Ishikawa (cell line): ENCODE results near the gene PPP1R3F.

Source experiments
- CEBPB ChIP-seq: IDR thresholded peaks from 2 replicates; pipeline ENCODE4 v1.6.1; 2012
- CREB1 ChIP-seq: IDR thresholded peaks from 2 replicates; pipeline ENCODE4 v1.6.1; 2012; ENCODE audit warnings: low read depth
- EGR1 ChIP-seq: IDR thresholded peaks from 2 replicates; pipeline ENCODE4 v1.6.1; 2012
- EP300 ChIP-seq: IDR thresholded peaks from 2 replicates; pipeline ENCODE4 v1.6.1; 2012; ENCODE audit warnings: borderline replicate concordance
- FOXM1 ChIP-seq: IDR thresholded peaks from 2 replicates; pipeline ENCODE4 v1.6.1; 2012; ENCODE audit warnings: low read depth, borderline replicate concordance
- NFIC ChIP-seq: IDR thresholded peaks from 2 replicates; pipeline ENCODE4 v1.6.1; 2012
- RAD21 ChIP-seq: IDR thresholded peaks from 2 replicates; pipeline ENCODE4 v1.6.1; 2012; ENCODE audit warnings: low read depth
- TAF1 ChIP-seq: IDR thresholded peaks from 2 replicates; pipeline ENCODE4 v1.6.1; 2012; ENCODE audit warnings: low read depth, mild to moderate bottlenecking
- TCF12 ChIP-seq: IDR thresholded peaks from 2 replicates; pipeline ENCODE4 v1.6.1; 2012; ENCODE audit warnings: low read depth
- TEAD4 ChIP-seq: IDR thresholded peaks from 2 replicates; pipeline ENCODE4 v1.6.1; 2012
- YY1 ChIP-seq: IDR thresholded peaks from 2 replicates; pipeline ENCODE4 v1.6.1; 2012; ENCODE audit warnings: low read depth
- ZBTB7A ChIP-seq: IDR thresholded peaks from 2 replicates; pipeline ENCODE4 v1.6.1; 2012; ENCODE audit warnings: low read depth
- TF ChIP-seq, protein P1 (sequence below): IDR thresholded peaks from 2 replicates; pipeline ENCODE4 v1.6.1; 2012
- TF ChIP-seq, protein P2 (sequence below): IDR thresholded peaks from 2 replicates; pipeline ENCODE4 v1.6.1; 2012; ENCODE audit warnings: low read depth, mild to moderate bottlenecking
- TF ChIP-seq, protein P3 (sequence below): IDR thresholded peaks from 2 replicates; pipeline ENCODE4 v1.6.1; 2012

Gene PPP1R3F

DNA sequence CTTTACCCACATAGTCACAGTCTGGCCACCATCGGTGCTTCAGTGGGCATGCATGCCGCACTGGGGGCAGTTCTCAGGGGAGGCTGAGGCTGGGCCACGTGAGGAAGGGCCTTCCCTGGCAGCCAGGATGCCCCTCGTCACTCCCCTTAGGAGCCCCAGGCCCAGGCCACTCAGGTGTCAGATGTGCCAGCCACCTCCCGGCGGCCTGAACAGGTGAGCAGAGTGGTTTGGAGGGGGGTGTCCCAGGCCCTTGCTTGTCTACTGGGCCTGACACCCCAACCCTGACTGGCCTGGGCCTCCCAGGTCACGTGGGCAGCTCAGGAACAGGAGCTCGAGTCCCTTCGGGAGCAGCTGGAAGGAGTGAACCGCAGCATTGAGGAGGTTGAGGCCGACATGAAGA, 22.2 kb upstream of the PPP1R3F start:
- TF ChIP-seq TAF1: no peak
- no peak for TF ChIP-seq RAD21
- TF ChIP-seq YY1: no peak
- TF ChIP-seq NFIC: no peak
- TF ChIP-seq EP300: no peak
- no peak for TF ChIP-seq CREB1
- no peak for TF ChIP-seq TCF12

DNA sequence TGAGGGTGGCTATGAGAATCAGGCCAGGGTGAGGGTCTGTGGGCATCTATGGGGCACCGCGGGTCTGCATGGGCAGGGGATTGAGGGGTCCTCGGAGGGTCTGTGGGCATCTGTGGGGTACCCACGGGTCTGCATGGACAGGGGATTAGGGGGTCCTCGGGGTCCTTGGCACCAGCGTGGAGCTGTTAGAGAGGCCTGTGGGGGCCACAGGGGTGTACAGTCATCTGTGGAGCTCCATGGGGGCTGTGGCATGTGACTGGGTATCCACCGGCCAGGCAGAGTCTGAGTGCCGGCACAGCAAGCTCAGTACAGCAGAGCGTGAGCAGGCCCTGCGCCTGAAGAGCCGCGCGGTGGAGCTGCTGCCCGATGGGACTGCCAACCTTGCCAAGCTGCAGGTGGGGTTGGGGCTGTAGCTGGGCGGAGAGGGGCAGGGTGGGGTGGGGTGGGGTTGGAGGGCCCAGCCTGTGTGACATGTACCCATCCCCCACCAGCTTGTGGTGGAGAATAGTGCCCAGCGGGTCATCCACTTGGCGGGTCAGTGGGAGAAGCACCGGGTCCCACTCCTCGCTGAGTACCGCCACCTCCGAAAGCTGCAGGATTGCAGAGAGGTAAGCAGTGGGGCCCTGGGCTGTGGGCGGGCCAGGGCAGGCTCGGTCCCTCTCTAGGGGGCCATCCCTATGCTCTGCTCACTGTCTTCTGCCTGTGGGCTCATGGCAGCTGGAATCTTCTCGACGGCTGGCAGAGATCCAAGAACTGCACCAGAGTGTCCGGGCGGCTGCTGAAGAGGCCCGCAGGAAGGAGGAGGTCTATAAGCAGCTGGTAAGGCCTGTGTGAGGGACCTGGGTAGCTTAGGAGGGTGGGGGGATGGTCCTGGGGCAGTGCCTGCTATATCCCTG, 21.4 kb upstream of the PPP1R3F start:
- TF ChIP-seq CEBPB (no peak), EGR1 (no peak), EP300 (no peak)

DNA sequence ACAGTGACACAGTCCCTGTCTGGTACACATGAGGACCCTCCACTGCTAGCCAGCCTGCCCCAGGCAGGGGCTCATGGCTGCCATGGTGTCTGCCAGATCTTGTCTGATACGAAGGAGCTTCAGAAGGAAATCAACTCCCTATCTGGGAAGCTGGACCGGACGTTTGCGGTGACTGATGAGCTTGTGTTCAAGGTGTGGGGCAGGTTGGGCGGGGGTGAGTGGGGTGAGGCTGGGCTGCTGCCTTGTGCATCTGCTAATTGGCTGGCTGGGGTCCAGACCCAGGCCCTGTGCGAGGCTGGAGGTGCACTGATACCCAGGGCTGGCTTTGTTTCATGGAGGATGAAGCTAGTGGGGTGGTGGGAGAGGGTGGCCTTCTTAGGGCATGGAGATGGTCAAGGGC, 20.5 kb upstream of the PPP1R3F start:
- TF ChIP-seq CEBPB (no peak), FOXM1 (no peak), YY1 (no peak), RAD21 (no peak), CREB1 (no peak), TEAD4 (no peak), EGR1 (no peak), ZBTB7A (no peak), TCF12 (no peak), NFIC (no peak), EP300 (no peak), TAF1 (no peak)
- TF ChIP-seq, protein P1, sequence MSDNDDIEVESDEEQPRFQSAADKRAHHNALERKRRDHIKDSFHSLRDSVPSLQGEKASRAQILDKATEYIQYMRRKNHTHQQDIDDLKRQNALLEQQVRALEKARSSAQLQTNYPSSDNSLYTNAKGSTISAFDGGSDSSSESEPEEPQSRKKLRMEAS: no peak
- TF ChIP-seq, protein P2, sequence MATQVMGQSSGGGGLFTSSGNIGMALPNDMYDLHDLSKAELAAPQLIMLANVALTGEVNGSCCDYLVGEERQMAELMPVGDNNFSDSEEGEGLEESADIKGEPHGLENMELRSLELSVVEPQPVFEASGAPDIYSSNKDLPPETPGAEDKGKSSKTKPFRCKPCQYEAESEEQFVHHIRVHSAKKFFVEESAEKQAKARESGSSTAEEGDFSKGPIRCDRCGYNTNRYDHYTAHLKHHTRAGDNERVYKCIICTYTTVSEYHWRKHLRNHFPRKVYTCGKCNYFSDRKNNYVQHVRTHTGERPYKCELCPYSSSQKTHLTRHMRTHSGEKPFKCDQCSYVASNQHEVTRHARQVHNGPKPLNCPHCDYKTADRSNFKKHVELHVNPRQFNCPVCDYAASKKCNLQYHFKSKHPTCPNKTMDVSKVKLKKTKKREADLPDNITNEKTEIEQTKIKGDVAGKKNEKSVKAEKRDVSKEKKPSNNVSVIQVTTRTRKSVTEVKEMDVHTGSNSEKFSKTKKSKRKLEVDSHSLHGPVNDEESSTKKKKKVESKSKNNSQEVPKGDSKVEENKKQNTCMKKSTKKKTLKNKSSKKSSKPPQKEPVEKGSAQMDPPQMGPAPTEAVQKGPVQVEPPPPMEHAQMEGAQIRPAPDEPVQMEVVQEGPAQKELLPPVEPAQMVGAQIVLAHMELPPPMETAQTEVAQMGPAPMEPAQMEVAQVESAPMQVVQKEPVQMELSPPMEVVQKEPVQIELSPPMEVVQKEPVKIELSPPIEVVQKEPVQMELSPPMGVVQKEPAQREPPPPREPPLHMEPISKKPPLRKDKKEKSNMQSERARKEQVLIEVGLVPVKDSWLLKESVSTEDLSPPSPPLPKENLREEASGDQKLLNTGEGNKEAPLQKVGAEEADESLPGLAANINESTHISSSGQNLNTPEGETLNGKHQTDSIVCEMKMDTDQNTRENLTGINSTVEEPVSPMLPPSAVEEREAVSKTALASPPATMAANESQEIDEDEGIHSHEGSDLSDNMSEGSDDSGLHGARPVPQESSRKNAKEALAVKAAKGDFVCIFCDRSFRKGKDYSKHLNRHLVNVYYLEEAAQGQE: no peak
- TF ChIP-seq, protein P3, sequence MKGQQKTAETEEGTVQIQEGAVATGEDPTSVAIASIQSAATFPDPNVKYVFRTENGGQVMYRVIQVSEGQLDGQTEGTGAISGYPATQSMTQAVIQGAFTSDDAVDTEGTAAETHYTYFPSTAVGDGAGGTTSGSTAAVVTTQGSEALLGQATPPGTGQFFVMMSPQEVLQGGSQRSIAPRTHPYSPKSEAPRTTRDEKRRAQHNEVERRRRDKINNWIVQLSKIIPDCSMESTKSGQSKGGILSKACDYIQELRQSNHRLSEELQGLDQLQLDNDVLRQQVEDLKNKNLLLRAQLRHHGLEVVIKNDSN: no peak

DNA sequence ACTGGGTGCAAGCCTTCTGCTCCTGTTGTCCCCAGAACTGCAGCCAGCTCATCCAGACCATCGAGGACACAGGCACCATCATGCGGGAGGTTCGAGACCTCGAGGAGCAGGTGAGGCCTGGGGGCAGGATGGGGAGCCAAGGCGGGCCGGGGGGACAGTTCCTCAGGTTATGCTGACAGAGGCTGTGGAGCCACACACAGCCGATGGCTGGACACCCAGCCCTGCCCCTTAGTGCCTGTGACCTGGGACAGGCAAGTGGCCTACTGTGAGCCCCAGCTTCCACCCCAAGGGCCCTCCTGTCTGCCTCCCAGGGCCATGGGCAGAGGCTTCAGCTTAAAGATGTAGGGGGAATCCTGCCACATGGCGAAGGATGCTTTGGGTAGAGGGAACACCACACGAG, 20.0 kb upstream of the PPP1R3F start:
- TF ChIP-seq CEBPB (no peak), EGR1 (no peak), CREB1 (no peak), EP300 (no peak), TCF12 (no peak)
- TF ChIP-seq, protein P3: no peak
- TF ChIP-seq, protein P1: no peak
- TF ChIP-seq, protein P2: no peak

DNA sequence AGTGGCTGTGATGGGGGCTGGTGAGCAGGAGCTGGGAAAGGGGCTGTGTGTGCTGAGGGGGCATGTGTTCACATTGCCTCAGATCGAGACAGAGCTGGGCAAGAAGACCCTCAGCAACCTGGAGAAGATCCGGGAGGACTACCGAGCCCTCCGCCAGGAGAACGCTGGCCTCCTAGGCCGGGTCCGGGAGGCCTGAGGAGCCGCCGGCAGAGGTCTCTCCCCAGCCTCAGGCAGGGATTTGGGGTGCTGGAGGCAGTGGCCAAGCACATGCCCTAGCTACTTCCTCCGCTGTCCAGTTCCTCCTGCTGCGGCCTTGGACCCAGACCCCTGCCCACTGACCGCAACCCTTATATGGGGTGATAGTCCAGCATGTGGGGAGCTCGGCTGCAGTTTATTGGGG, 19.5 kb upstream of the PPP1R3F start:
- TF ChIP-seq NFIC (no peak), CREB1 (no peak), EGR1 (no peak), CEBPB (no peak), RAD21 (no peak), TEAD4 (no peak), EP300 (no peak), TAF1 (no peak), TCF12 (no peak), YY1 (no peak), FOXM1 (no peak), ZBTB7A (no peak)
- TF ChIP-seq, protein P2: no peak
- TF ChIP-seq, protein P3: no peak
- TF ChIP-seq, protein P1: no peak
